H1 (cell line): Measurements from ENCODE around the gene PLA2R1. TPM values are rescaled to one million over a fixed set of nuclear protein-coding genes. Genes with fewer than 3 reads are reported as not detected.

Experiments
- CTCF ChIA-PET: fragments of 300-600 bp; sonication (Branson Sonifier 250); formaldehyde crosslinking; loops from one replicate; lab custom pipeline; 2021; ENCODE audit not compliant: partially characterized antibody; lab: Charles Lee
- POLR2A ChIA-PET: fragments of 300-600 bp; sonication (Branson Sonifier 250); formaldehyde crosslinking; loops from one replicate; lab custom pipeline; 2021; ENCODE audit warnings: inconsistent platforms; ENCODE audit not compliant: partially characterized antibody; lab: Charles Lee
- DNase-seq, 2 experiments: peaks; one replicate each; pipeline versions ENCODE4 v3.0.0 to v3.0.0-alpha.2; 2010 to 2022; ENCODE audit warnings: low spot score in 2 of 2, low read depth in 1 of 2, mixed read lengths in 1 of 2
- FAIRE-seq: peaks from 2 replicates; lab custom pipeline; 2011; peaks lifted over from hg19 to GRCh38; lab: Jason Lieb, UNC
- H2AFZ ChIP-seq: 2 replicates; pipeline ENCODE4 v1.8.1; 2012; ENCODE audit warnings: low read length, inconsistent platforms
- H2AK5ac ChIP-seq: 2 replicates; pipeline ENCODE4 v1.6.1; 2013; ENCODE audit warnings: low read depth, low read length
- H2BK120ac ChIP-seq: replicated peaks from 2 replicates; pipeline ENCODE3; 2013; ENCODE audit warnings: low read depth, low read length, inconsistent platforms
- H2BK12ac ChIP-seq: 2 replicates; pipeline ENCODE4 v1.6.1; 2013; ENCODE audit warnings: low read depth, low read length
- H2BK15ac ChIP-seq: 2 replicates; pipeline ENCODE4 v1.6.1; 2013; ENCODE audit warnings: low read length
- H2BK20ac ChIP-seq: 2 replicates; pipeline ENCODE4 v1.6.1; 2013; ENCODE audit warnings: low read length
- H2BK5ac ChIP-seq: 2 replicates; pipeline ENCODE4 v1.6.1; 2013; ENCODE audit warnings: low read depth, low read length
- H3K14ac ChIP-seq: 2 replicates; pipeline ENCODE4 v1.6.1; 2013; ENCODE audit warnings: inconsistent platforms; ENCODE audit not compliant: insufficient read length
- H3K18ac ChIP-seq: 2 replicates; pipeline ENCODE4 v1.6.1; 2013; ENCODE audit warnings: low read length; ENCODE audit errors: extremely low read depth
- H3K23ac ChIP-seq: 2 replicates; pipeline ENCODE4 v1.6.1; 2013; ENCODE audit warnings: inconsistent platforms; ENCODE audit not compliant: insufficient read length
- H3K23me2 ChIP-seq: 2 replicates; pipeline ENCODE4 v1.6.1; 2013; ENCODE audit warnings: low read depth, low read length
- H3K27ac ChIP-seq: 2 replicates; pipeline ENCODE4 v1.6.1; 2011; ENCODE audit warnings: low read depth, low read length, inconsistent platforms
- H3K27me3 ChIP-seq, 4 experiments: replicated peaks in 1 of 4; 1 replicate in 1 of 4; 2 replicates in 3 of 4; pipeline versions ENCODE4 v1.6.1 to v1.8.1; 2011 to 2013; ENCODE audit warnings: low read length in 3 of 4, mild to moderate bottlenecking in 3 of 4, inconsistent platforms in 2 of 4, mixed read lengths in 2 of 4, moderate library complexity in 1 of 4; ENCODE audit not compliant: control insufficient read depth in 3 of 4, insufficient read depth in 3 of 4; ENCODE audit errors: extremely low read depth in 1 of 4
- H3K36me3 ChIP-seq, 4 experiments: 2 replicates each; pipeline versions ENCODE4 v1.6.1 to v1.8.1; 2011 to 2013; ENCODE audit warnings: mild to moderate bottlenecking in 4 of 4, low read length in 3 of 4, moderate library complexity in 2 of 4, control low read depth in 1 of 4, inconsistent platforms in 1 of 4; ENCODE audit not compliant: insufficient read depth in 4 of 4, control insufficient read depth in 2 of 4
- H3K4ac ChIP-seq: replicated peaks from 2 replicates; pipeline ENCODE3; 2013; ENCODE audit warnings: low read length, low read depth, mixed read lengths, inconsistent platforms; ENCODE audit not compliant: insufficient read length
- H3K4me1 ChIP-seq, 4 experiments: replicated peaks in 1 of 4; 1 replicate in 1 of 4; 2 replicates in 3 of 4; pipeline versions ENCODE4 v1.6.1 to v1.8.1; 2011 to 2013; ENCODE audit warnings: low read length in 3 of 4, inconsistent platforms in 2 of 4, mixed read lengths in 1 of 4; ENCODE audit not compliant: insufficient read depth in 4 of 4, control insufficient read depth in 3 of 4
- H3K4me2 ChIP-seq, 2 experiments: 2 replicates each; pipeline versions ENCODE4 v1.6.1 to v1.8.1; 2011 to 2013; ENCODE audit warnings: low read depth in 2 of 2, low read length in 2 of 2, control low read depth in 1 of 2, inconsistent platforms in 1 of 2, mild to moderate bottlenecking in 1 of 2; ENCODE audit not compliant: insufficient read depth in 1 of 2
- H3K4me3 ChIP-seq, 4 experiments: fragments of 200-600, 300-600 bp in 1 of 4; sonication (generic), shearing (Covaris generic), sonication (Bioruptor Twin) in 1 of 4; 2 replicates each; pipeline versions ENCODE4 v1.5.1 to v1.8.1; 2011 to 2016; ENCODE audit warnings: low read length in 4 of 4, low read depth in 3 of 4, control low read depth in 2 of 4, inconsistent platforms in 2 of 4, mild to moderate bottlenecking in 2 of 4, mixed read lengths in 1 of 4, moderate library complexity in 1 of 4; ENCODE audit not compliant: insufficient read depth in 2 of 4; ENCODE audit errors: extremely low read depth in 1 of 4
- H3K56ac ChIP-seq: replicated peaks from 2 replicates; pipeline ENCODE3; 2013; ENCODE audit warnings: low read depth, mild to moderate bottlenecking, mixed read lengths, low read length, inconsistent platforms; ENCODE audit not compliant: insufficient read length
- H3K79me1 ChIP-seq: 2 replicates; pipeline ENCODE4 v1.6.1; 2013; ENCODE audit warnings: low read depth, low read length, control low read depth
- H3K79me2 ChIP-seq, 2 experiments: 2 replicates each; pipeline versions ENCODE4 v1.6.1 to v1.8.1; 2012 to 2013; ENCODE audit warnings: low read length in 2 of 2, mild to moderate bottlenecking in 2 of 2, inconsistent platforms in 1 of 2; ENCODE audit not compliant: insufficient read depth in 2 of 2, control insufficient read depth in 1 of 2
- H3K9ac ChIP-seq, 4 experiments: replicated peaks in 1 of 4; 1 replicate in 1 of 4; 2 replicates in 3 of 4; pipeline versions ENCODE4 v1.6.1 to v1.8.1; 2011 to 2013; ENCODE audit warnings: low read depth in 3 of 4, low read length in 3 of 4, control low read depth in 2 of 4, mild to moderate bottlenecking in 2 of 4, moderate library complexity in 2 of 4, inconsistent platforms in 1 of 4; ENCODE audit errors: extremely low read depth in 1 of 4
- H3K9me3 ChIP-seq, 2 experiments: 2 replicates each; pipeline versions ENCODE4 v1.6.1 to v1.8.1; 2012 to 2013; ENCODE audit warnings: mild to moderate bottlenecking in 2 of 2, moderate library complexity in 2 of 2, control low read depth in 1 of 2, inconsistent platforms in 1 of 2, low read depth in 1 of 2, low read length in 1 of 2, mixed read lengths in 1 of 2; ENCODE audit not compliant: insufficient read depth in 2 of 2
- H4K20me1 ChIP-seq, 2 experiments: replicated peaks in 1 of 2; 2 replicates each; pipeline versions ENCODE3 to v1.8.1; 2011 to 2013; ENCODE audit warnings: inconsistent platforms in 2 of 2, low read length in 2 of 2, mild to moderate bottlenecking in 1 of 2; ENCODE audit not compliant: insufficient read depth in 2 of 2, control insufficient read depth in 1 of 2
- H4K5ac ChIP-seq: 2 replicates; pipeline ENCODE4 v1.6.1; 2013; ENCODE audit warnings: low read length, low read depth, mixed read lengths, inconsistent platforms; ENCODE audit not compliant: insufficient read length
- H4K8ac ChIP-seq: 2 replicates; pipeline ENCODE4 v1.8.0; 2013; ENCODE audit warnings: mild to moderate bottlenecking, moderate library complexity, low read length, inconsistent platforms; ENCODE audit not compliant: insufficient read depth; ENCODE audit errors: extremely low read depth
- H4K91ac ChIP-seq: replicated peaks from 2 replicates; pipeline ENCODE3; 2013; ENCODE audit warnings: low read length, mixed read lengths, inconsistent platforms; ENCODE audit not compliant: insufficient read length
- ATF3 ChIP-seq: IDR thresholded peaks from 2 replicates; pipeline ENCODE4 v1.6.1; 2011; ENCODE audit warnings: low read depth, mild to moderate bottlenecking, low read length; ENCODE audit not compliant: insufficient read depth
- BCL11A ChIP-seq, 2 experiments: IDR thresholded peaks; one replicate each; pipeline ENCODE4 v1.6.1; 2011; ENCODE audit warnings: low read depth in 2 of 2, low read length in 2 of 2, mild to moderate bottlenecking in 2 of 2
- CBX8 ChIP-seq: fragments of 300-800, 300-1000 bp; sonication (generic); IDR thresholded peaks from 2 replicates; pipeline ENCODE4 v1.7.1; 2016; ENCODE audit warnings: low read depth, low read length, borderline replicate concordance
- CTBP2 ChIP-seq: IDR thresholded peaks from 2 replicates; pipeline ENCODE4 v1.7.0; 2011; ENCODE audit warnings: borderline replicate concordance, mild to moderate bottlenecking, moderate library complexity, mixed read lengths, low read length; ENCODE audit not compliant: insufficient read depth, insufficient read length
- CTCF ChIP-seq, 3 experiments: IDR thresholded peaks; 1 replicate in 2 of 3; 2 replicates in 1 of 3; pipeline versions ENCODE4 v1.5.1 to v1.6.1; 2011; ENCODE audit warnings: low read length in 3 of 3, mild to moderate bottlenecking in 3 of 3, inconsistent platforms in 2 of 3, low read depth in 1 of 3, moderate library complexity in 1 of 3; ENCODE audit not compliant: insufficient read depth in 1 of 3; ENCODE audit errors: control extremely low read depth in 1 of 3
- KDM4A ChIP-seq: IDR thresholded peaks from one replicate; pipeline ENCODE4 v1.7.1; 2012; ENCODE audit warnings: low read depth, mild to moderate bottlenecking, moderate library complexity, low read length, inconsistent platforms; ENCODE audit not compliant: severe bottlenecking
- MAFK ChIP-seq: IDR thresholded peaks from 2 replicates; pipeline ENCODE4 v1.6.1; 2012; ENCODE audit warnings: low read depth, mild to moderate bottlenecking, improper control_type of control experiment, low read length
- NANOG ChIP-seq: IDR thresholded peaks from 2 replicates; pipeline ENCODE4 v1.6.1; 2011; ENCODE audit warnings: low read length, low read depth, mild to moderate bottlenecking, inconsistent platforms; ENCODE audit not compliant: insufficient read depth, poor library complexity, severe bottlenecking
- SIRT6 ChIP-seq: IDR thresholded peaks from one replicate; pipeline ENCODE4 v1.7.1; 2012; ENCODE audit warnings: low read length, inconsistent platforms
- TAF1 ChIP-seq: IDR thresholded peaks from 2 replicates; pipeline ENCODE4 v1.6.1; 2011; ENCODE audit warnings: mild to moderate bottlenecking, low read depth, low read length
- TEAD4 ChIP-seq: IDR thresholded peaks from 2 replicates; pipeline ENCODE4 v1.6.1; 2012; ENCODE audit warnings: low read depth, low read length, inconsistent platforms, mixed read lengths
- WGBS, 2 experiments: shearing (Covaris generic) in 1 of 2; methylation state at CpG; one replicate each; pipeline versions ENCODE4 v1.1.6 to v1.1.7; 2013 to 2015; ENCODE audit warnings: low lambda C conversion rate in 2 of 2, mixed read lengths in 2 of 2, inconsistent platforms in 1 of 2, low coverage in 1 of 2, missing lambda C conversion rate in 1 of 2; ENCODE audit not compliant: insufficient replicate concordance in 2 of 2, insufficient coverage in 1 of 2, insufficient read length in 1 of 2; ENCODE audit errors: extremely low coverage in 1 of 2, missing lambda C conversion rate in 1 of 2; 5-methylcytosine and 5-hydroxymethylcytosine counted together
- polyA plus RNA-seq, 7 experiments: library from polyadenylated mRNA; depleted of rRNA in 3 of 7; stranded (reverse) in 5 of 7; unstranded in 2 of 7; fragments of >200 nt in 5 of 7; fragments of 200-250 nt in 2 of 7; gene quantifications; 1 replicate in 5 of 7; 2 replicates in 1 of 7; 4 replicates in 1 of 7; pipeline versions ENCODE4 v1.2.1 to v1.2.3, GENCODE V29; 2011 to 2013; ENCODE audit warnings: missing spikeins in 2 of 7, mixed read lengths in 2 of 7
- total RNA-seq: library from RNA; stranded (reverse); fragmentation: NEBNext Ultra II Directional; extraction: Animal tissue kit (Norgen Biotek cat#: 25700); gene quantifications from 2 replicates; pipeline ENCODE4 v1.2.1, GENCODE V29; 2021

The PLA2R1 gene
- total and polyA plus RNA-seq, 2 of the 8 experiments (the other 6 are each of a cell fraction or from before 2014, with no cell fraction given), result 0.65 to 1.5 TPM

GRCh38 chr2:160042054-160042453 is 20.4 kb downstream of the PLA2R1 start:
- H3K4me2 ChIP-seq, result no peak overlapping the region
- no peak overlapping the region for H4K91ac ChIP-seq
- no peak overlapping the region for H4K5ac ChIP-seq
- no peak overlapping the region for H3K56ac ChIP-seq
- H4K20me1 ChIP-seq, result no peaks in the 10 kb centered on the region
- no peaks in the 10 kb centered on the region; the same call in 1 of the 2 replicates for H3K23me2 ChIP-seq
- H3K27ac ChIP-seq, result no peak overlapping the region
- peaks cover 0 to 8% (median 2%) of the 10 kb centered on the region in 4 experiments; a peak in 4 of 7 replicates for H3K4me1 ChIP-seq
- H2AK5ac ChIP-seq, result no peak overlapping the region
- no peak overlapping the region for H2BK12ac ChIP-seq
- H3K9ac ChIP-seq, result no peak overlapping the region
- DNase-seq (no peak), FAIRE-seq (no peak)
- 85% methylated on average over 7 of the region's 7 CpGs; no CpG with 5 or more reads in 1 of the 2 experiments for WGBS, 2 experiments
- H3K23ac ChIP-seq, result no peak overlapping the region
- H2BK15ac ChIP-seq, result no peak overlapping the region
- H3K79me1 ChIP-seq, result no peaks in the 10 kb centered on the region
- no peak overlapping the region for H2BK20ac ChIP-seq
- no peaks in the 10 kb centered on the region for H3K79me2 ChIP-seq
- ChIA-PET CTCF (interaction anchor here (1.1 to 1.4 kb wide), 2 partner anchors 23 to 33 kb away, joined by 3 to 5 read pairs; no protein-coding TSS in a partner anchor), POLR2A (interaction anchor here (1.2 kb wide), 1 partner anchor 12 kb away, joined by 3 read pairs; no protein-coding TSS in a partner anchor)
- no peaks in the 10 kb centered on the region for H3K9me3 ChIP-seq
- TF ChIP-seq TEAD4, result no peak
- TF ChIP-seq CTCF (IDR thresholded peaks at IDR 0.05; ENCODE audit: control extremely low read depth in 1 of 3, insufficient read depth in 1 of 3, low read depth in 1 of 3, low read length in 3 of 3), result no peak
- no peak for TF ChIP-seq CBX8
- TF ChIP-seq KDM4A, result no peak
- no peak for TF ChIP-seq MAFK
- no peak for TF ChIP-seq TAF1
- TF ChIP-seq ATF3, result no peak
- no peak for TF ChIP-seq NANOG
- no peak for TF ChIP-seq SIRT6
- TF ChIP-seq BCL11A (IDR thresholded peaks at IDR 0.05; ENCODE audit: low read depth in 2 of 2, low read length in 2 of 2), result no peak
- TF ChIP-seq CTBP2, result no peak
- no peak overlapping the region for H3K4me3 ChIP-seq
- no peaks in the 10 kb centered on the region for H3K36me3 ChIP-seq
- H3K18ac ChIP-seq, result no peak overlapping the region
- H3K27me3 ChIP-seq, result no peaks in the 10 kb centered on the region
- no peak overlapping the region for H2BK5ac ChIP-seq
- H3K14ac ChIP-seq, result no peak overlapping the region
- H2AFZ ChIP-seq, result no peak overlapping the region
- no peak overlapping the region for H2BK120ac ChIP-seq
- no peak overlapping the region for H3K4ac ChIP-seq
- H4K8ac ChIP-seq, result no peak overlapping the region
